Smooth muscle cell (in vitro differentiated cells): Measurements from ENCODE around the gene NOL6. TPM values are rescaled to one million over a fixed set of nuclear protein-coding genes. Genes with fewer than 3 reads are reported as not detected.

Experiments
- DNase-seq: peaks from one replicate; lab custom pipeline; 2025; ENCODE audit not compliant: unreplicated experiment; lab: John Stamatoyannopoulos, UW
- H2AFZ ChIP-seq: fragments of 200-600 bp; sonication (generic); 2 replicates; pipeline ENCODE4 v1.6.0; 2016; ENCODE audit warnings: antibody characterized with exemption, low read depth, mild to moderate bottlenecking
- H3F3A ChIP-seq: fragments of 200-600 bp; sonication (generic); 2 replicates; pipeline ENCODE4 v1.6.0; 2017; ENCODE audit warnings: antibody characterized with exemption, low read depth
- H3K27ac ChIP-seq: fragments of 200-600 bp; sonication (generic); 2 replicates; pipeline ENCODE4 v1.5.1; 2016; ENCODE audit warnings: low read depth, mild to moderate bottlenecking
- H3K27me3 ChIP-seq: fragments of 200-600 bp; sonication (generic); 2 replicates; pipeline ENCODE4 v1.6.1; 2016; ENCODE audit warnings: low read depth, mild to moderate bottlenecking
- H3K36me3 ChIP-seq: fragments of 200-600 bp; sonication (generic); 2 replicates; pipeline ENCODE4 v1.5.1; 2016; ENCODE audit warnings: low read depth
- H3K4me1 ChIP-seq: fragments of 200-600 bp; sonication (generic); 2 replicates; pipeline ENCODE4 v1.5.1; 2016; ENCODE audit warnings: low read depth
- H3K4me2 ChIP-seq: fragments of 200-600 bp; sonication (generic); 2 replicates; pipeline ENCODE4 v1.6.0; 2016; ENCODE audit warnings: mild to moderate bottlenecking
- H3K4me3 ChIP-seq: fragments of 200-600 bp; sonication (generic); 2 replicates; pipeline ENCODE4 v1.5.1; 2016; ENCODE audit warnings: mild to moderate bottlenecking
- H3K79me2 ChIP-seq: fragments of 200-600 bp; sonication (generic); 2 replicates; pipeline ENCODE4 v1.6.0; 2016; ENCODE audit warnings: low read depth, mild to moderate bottlenecking
- H3K9ac ChIP-seq: fragments of 200-600 bp; sonication (generic); 2 replicates; pipeline ENCODE4 v1.6.0; 2016; ENCODE audit warnings: low read depth
- H3K9me3 ChIP-seq: fragments of 200-600 bp; sonication (generic); replicated peaks from 2 replicates; pipeline ENCODE4 v1.5.1; 2016; ENCODE audit warnings: low read depth
- H4K20me1 ChIP-seq: fragments of 200-600 bp; sonication (generic); 2 replicates; pipeline ENCODE4 v1.6.0; 2016; ENCODE audit warnings: low read depth
- CTCF ChIP-seq: fragments of 200-600 bp; sonication (generic); IDR thresholded peaks from 2 replicates; pipeline ENCODE4 v1.5.1; 2017; ENCODE audit warnings: borderline replicate concordance, mild to moderate bottlenecking, antibody characterized with exemption; ENCODE audit not compliant: insufficient read depth, poor library complexity, severe bottlenecking
- WGBS: methylation state at CpG from one replicate; pipeline ENCODE4 v1.1.7; 2016; ENCODE audit warnings: low lambda C conversion rate; 5-methylcytosine and 5-hydroxymethylcytosine counted together
- polyA plus RNA-seq: library from polyadenylated mRNA; unstranded; fragments of >200 nt; fragmentation: Nextera tagmentation; extraction: Ambion mirVana; gene quantifications from 2 replicates; pipeline ENCODE4 v1.2.1, GENCODE V29; 2016
- total RNA-seq: library from RNA; depleted of rRNA; stranded (reverse); fragments of >200 nt; gene quantifications from 2 replicates; pipeline ENCODE4 v1.2.3, GENCODE V29; 2014

Gene NOL6
- total and polyA plus RNA-seq, 2 experiments from 2014 or later: 23.0 to 23.4 TPM

GRCh38 chr9:33446946-33447798, 26.6 kb downstream of the NOL6 start, which contains the start of gene AQP3:
AQP3 (minus strand) TSS chr9:33447593; CDS start chr9:33447530, 63 bp downstream.
- no peaks in the 10 kb centered on the region for H3K9me3 ChIP-seq
- no peaks in the 10 kb centered on the region for H3K27me3 ChIP-seq
- peak within 1 kb of the TSS; percentile 91 for H3K4me2 ChIP-seq
- H3K4me1 ChIP-seq: peaks cover 15% of the 10 kb centered on the region
- H4K20me1 ChIP-seq: no peaks in the 10 kb centered on the region
- H2AFZ ChIP-seq: peak within 1 kb of the TSS; percentile 33
- peak within 1 kb of the TSS; percentile 55 for H3K4me3 ChIP-seq
- H3K9ac ChIP-seq: peak within 1 kb of the TSS; percentile 27
- no peak for TF ChIP-seq CTCF
- H3K79me2 ChIP-seq: no peaks in the 10 kb centered on the region
- WGBS: under 1% methylated on average over 22 of the region's 50 CpGs
- H3F3A ChIP-seq: no peaks in the 10 kb centered on the region
- no peaks in the 10 kb centered on the region for H3K36me3 ChIP-seq
- DNase-seq: peak; percentile 34
- peak within 1 kb of the TSS; percentile 42 for H3K27ac ChIP-seq

- no peaks in the 10 kb centered on the region for H4K20me1 ChIP-seq
- peak overlapping the region; percentile 55 for H3K4me3 ChIP-seq
- no peak for TF ChIP-seq CTCF
- H3K27me3 ChIP-seq: no peaks in the 10 kb centered on the region
- no peaks in the 10 kb centered on the region for H3K9me3 ChIP-seq
- DNase-seq: no peak
- H3K27ac ChIP-seq: peak overlapping the region; percentile 42
- H3F3A ChIP-seq: no peaks in the 10 kb centered on the region
- 23% methylated on average over 12 of the region's 12 CpGs for WGBS
- H3K36me3 ChIP-seq: no peaks in the 10 kb centered on the region
- H3K79me2 ChIP-seq: no peaks in the 10 kb centered on the region
- peak overlapping the region; percentile 3 for H3K9ac ChIP-seq
- H2AFZ ChIP-seq: no peak overlapping the region
- peaks cover 15% of the 10 kb centered on the region for H3K4me1 ChIP-seq
- H3K4me2 ChIP-seq: peak overlapping the region; percentile 91
Measured at GRCh38 chr9:33446240-33446945, 27.3 kb downstream of the NOL6 start.

GRCh38 chr9:33445389-33446239, 28.1 kb downstream of the NOL6 start:
- peak overlapping the region; percentile 30 for H3K4me3 ChIP-seq
- H3K27me3 ChIP-seq: no peaks in the 10 kb centered on the region
- no peaks in the 10 kb centered on the region for H3K9me3 ChIP-seq
- H3K36me3 ChIP-seq: no peaks in the 10 kb centered on the region
- no peak overlapping the region for H3K9ac ChIP-seq
- peak overlapping the region; percentile 91 for H3K4me2 ChIP-seq
- 71% methylated on average over 11 of the region's 11 CpGs for WGBS
- H3K4me1 ChIP-seq: peaks cover 15% of the 10 kb centered on the region
- no peaks in the 10 kb centered on the region for H3F3A ChIP-seq
- DNase-seq: no peak
- H4K20me1 ChIP-seq: no peaks in the 10 kb centered on the region
- peak overlapping the region; percentile 42 for H3K27ac ChIP-seq
- H2AFZ ChIP-seq: no peak overlapping the region
- TF ChIP-seq CTCF: no peak
- no peaks in the 10 kb centered on the region for H3K79me2 ChIP-seq
